OCI-LY7 (cell line): Measurements from ENCODE around the gene TBC1D10A. TPM values are rescaled to one million over a fixed set of nuclear protein-coding genes. Genes with fewer than 3 reads are reported as not detected.

ENCODE experiments used
- BruUV-seq: library from RNA; stranded (reverse); fragments of 400-500 nt; replicated peaks from 2 replicates; lab custom pipeline; 2021; lab: Mats Ljungman, UMichigan
- CTCF ChIA-PET: fragments of 300-600 bp; sonication (Branson Sonifier 250); formaldehyde crosslinking; loops from one replicate; lab custom pipeline; 2022; ENCODE audit warnings: antibody characterized with exemption; ENCODE audit not compliant: unreplicated experiment; lab: Charles Lee
- POLR2A ChIA-PET: fragments of 300-600 bp; sonication (Branson Sonifier 250); formaldehyde crosslinking; loops from one replicate; lab custom pipeline; 2022; ENCODE audit warnings: antibody characterized with exemption; lab: Charles Lee
- DNase-seq: peaks from one replicate; pipeline ENCODE4 v3.0.0-alpha.2; 2015; ENCODE audit warnings: low spot score
- H2AFZ ChIP-seq: fragments of 200-600 bp; sonication (generic), shearing (Covaris generic); 2 replicates; pipeline ENCODE4 v1.6.1; 2014; ENCODE audit warnings: mild to moderate bottlenecking, antibody characterized with exemption, low read length, moderate library complexity
- H3K27ac ChIP-seq: fragments of 200-600 bp; sonication (generic); 2 replicates; pipeline ENCODE4 v1.5.1; 2014; ENCODE audit warnings: mixed run types, low read depth, mild to moderate bottlenecking, moderate library complexity, low read length, inconsistent platforms; ENCODE audit not compliant: poor library complexity, severe bottlenecking
- H3K36me3 ChIP-seq: fragments of 200-600 bp; sonication (generic); 2 replicates; pipeline ENCODE4 v1.6.1; 2014; ENCODE audit warnings: mild to moderate bottlenecking, antibody characterized with exemption, low read length, moderate library complexity, mixed read lengths; ENCODE audit not compliant: insufficient read depth
- H3K4me1 ChIP-seq: fragments of 200-600 bp; sonication (generic); 2 replicates; pipeline ENCODE4 v1.5.1; 2014; ENCODE audit warnings: mild to moderate bottlenecking, low read length; ENCODE audit not compliant: insufficient read depth, poor library complexity, severe bottlenecking
- H3K4me2 ChIP-seq: fragments of 200-600 bp; sonication (generic); 2 replicates; pipeline ENCODE4 v1.6.1; 2014; ENCODE audit warnings: mild to moderate bottlenecking, low read length
- H3K4me3 ChIP-seq: fragments of 200-600 bp; sonication (generic); 2 replicates; pipeline ENCODE4 v1.5.1; 2014; ENCODE audit warnings: mild to moderate bottlenecking, low read depth, low read length; ENCODE audit not compliant: poor library complexity, severe bottlenecking
- H3K79me2 ChIP-seq: fragments of 200-600 bp; sonication (generic); 2 replicates; pipeline ENCODE4 v1.6.1; 2016; ENCODE audit warnings: low read depth, mild to moderate bottlenecking, low read length, moderate library complexity, mixed read lengths; ENCODE audit not compliant: insufficient read depth
- H3K9me2 ChIP-seq: fragments of 200-600 bp; sonication (generic); 2 replicates; pipeline ENCODE4 v1.6.1; 2016; ENCODE audit warnings: mild to moderate bottlenecking, low read length, mixed read lengths; ENCODE audit not compliant: insufficient read depth
- H3K9me3 ChIP-seq: fragments of 200-600 bp; sonication (generic); 2 replicates; pipeline ENCODE4 v1.6.1; 2014; ENCODE audit warnings: mild to moderate bottlenecking, mixed run types, low read length, mixed read lengths
- H4K20me1 ChIP-seq: fragments of 200-600 bp; sonication (generic); 2 replicates; pipeline ENCODE4 v1.6.1; 2014; ENCODE audit warnings: mild to moderate bottlenecking, antibody characterized with exemption, low read length, moderate library complexity, mixed read lengths; ENCODE audit not compliant: insufficient read depth
- CTCF ChIP-seq: fragments of 200-600 bp; sonication (generic); conservative IDR thresholded peaks from 2 replicates; pipeline ENCODE4 v1.5.1; 2014; ENCODE audit warnings: mild to moderate bottlenecking, antibody characterized with exemption, low read length, moderate library complexity, mixed read lengths
- EZH2phosphoT487 ChIP-seq: fragments of 200-600 bp; sonication (generic); IDR thresholded peaks from 2 replicates; pipeline ENCODE4 v1.6.1; 2018; ENCODE audit warnings: low read depth, borderline replicate concordance, mild to moderate bottlenecking, mixed run types, antibody characterized with exemption, low read length, moderate library complexity, mixed read lengths
- intact Hi-C: fragments of 100-400 bp; cut with micrococcal nuclease; formaldehyde crosslinking; loops from one replicate; pipeline ENCODE4 v1.10.0; 2022; ENCODE audit not compliant: unreplicated experiment
- total RNA-seq, 2 experiments: library from RNA; depleted of rRNA in 1 of 2; stranded (reverse); fragments of >200 nt in 1 of 2; shearing (Covaris generic) in 1 of 2; gene quantifications; 2 replicates each; pipeline ENCODE4 v1.2.3, GENCODE V29; 2014 to 2022

TBC1D10A gene
- total RNA-seq, 2 experiments from 2014 or later, result 15.1 to 16.2 TPM

GRCh38 chr22:30285846-30286200 is 40.9 kb downstream of the TBC1D10A start:
- ChIA-PET POLR2A (interaction anchor here (0.6 kb wide), 1 partner anchor 16 kb away, joined by 4 read pairs; no protein-coding TSS in a partner anchor), CTCF (interaction anchor here (0.6 to 0.7 kb wide), 2 partner anchors 71 to 105 kb away, joined by 3 to 4 read pairs; partner anchors contain the start of genes CCDC157 and SF3A1)
- no peak overlapping the region for H3K4me3 ChIP-seq
- no peaks in the 10 kb centered on the region for H3K36me3 ChIP-seq
- no peaks in the 10 kb centered on the region for H3K9me2 ChIP-seq
- no peaks in the 10 kb centered on the region for H3K9me3 ChIP-seq
- no peak overlapping the region for H3K4me2 ChIP-seq
- TF ChIP-seq EZH2phosphoT487, result no peak
- TF ChIP-seq CTCF, result no peak
- no peaks in the 10 kb centered on the region for H4K20me1 ChIP-seq
- H3K27ac ChIP-seq, result no peak overlapping the region
- no TSS peak for BruUV-seq
- no peak for DNase-seq
- intact Hi-C loops, result loop anchor here (10.0 kb wide), 1 partner anchor 199 kb away; no protein-coding TSS in a partner anchor
- H3K4me1 ChIP-seq, result peaks cover 24% of the 10 kb centered on the region
- no peaks in the 10 kb centered on the region for H3K79me2 ChIP-seq
- no peak overlapping the region for H2AFZ ChIP-seq

DNA sequence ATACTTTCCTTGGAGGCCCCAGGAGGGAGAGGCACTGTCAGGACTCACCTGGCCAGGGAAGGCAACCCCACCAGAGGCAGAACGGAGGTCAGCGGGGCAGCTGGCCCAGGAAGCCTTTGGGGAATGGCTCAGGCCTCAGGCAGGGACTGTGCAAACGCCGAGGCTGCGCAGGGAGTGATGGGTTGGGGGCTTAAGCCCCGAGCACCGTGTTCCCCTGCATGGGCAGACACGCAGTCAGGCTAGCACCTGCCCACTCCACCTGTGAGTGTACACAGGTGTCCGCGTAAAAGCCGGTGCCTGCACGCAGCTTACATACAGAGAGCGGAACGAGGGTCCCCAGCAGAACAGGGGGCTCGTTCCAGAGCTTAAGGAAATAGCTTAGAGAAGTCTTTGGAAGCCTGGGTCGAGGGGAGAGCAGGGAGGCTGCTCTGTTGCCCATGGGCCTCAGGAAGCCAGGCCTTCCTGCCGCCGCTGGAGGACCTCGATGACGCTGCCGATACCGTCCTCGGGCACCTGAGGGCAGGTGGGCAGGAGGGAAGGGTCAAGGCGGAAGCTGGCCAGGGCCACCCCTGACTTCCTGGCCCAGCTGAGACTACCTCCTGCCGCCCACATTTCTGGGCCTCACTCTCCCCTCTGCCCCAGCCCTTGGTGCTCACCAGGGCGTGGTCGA is 41.4 kb downstream of the TBC1D10A start:
- Histone ChIP-seq H2AFZ (no peak overlapping the region), H3K9me2 (no peaks in the 10 kb centered on the region), H4K20me1 (no peaks in the 10 kb centered on the region), H3K4me3 (no peak overlapping the region), H3K79me2 (no peaks in the 10 kb centered on the region), H3K27ac (no peak overlapping the region), H3K9me3 (no peaks in the 10 kb centered on the region), H3K4me2 (no peak overlapping the region), H3K36me3 (no peaks in the 10 kb centered on the region), H3K4me1 (peaks cover 19% of the 10 kb centered on the region)
- BruUV-seq, result no TSS peak
- POLR2A ChIA-PET, result no interaction called here
- no peak for TF ChIP-seq CTCF
- TF ChIP-seq EZH2phosphoT487, result no peak
- CTCF ChIA-PET, result interaction anchor here (0.6 kb wide), 1 partner anchor 105 kb away, joined by 4 read pairs; no protein-coding TSS in a partner anchor
- DNase-seq, result no peak
- intact Hi-C loops, result loop anchor here (10.0 kb wide), 1 partner anchor 199 kb away; no protein-coding TSS in a partner anchor

DNA sequence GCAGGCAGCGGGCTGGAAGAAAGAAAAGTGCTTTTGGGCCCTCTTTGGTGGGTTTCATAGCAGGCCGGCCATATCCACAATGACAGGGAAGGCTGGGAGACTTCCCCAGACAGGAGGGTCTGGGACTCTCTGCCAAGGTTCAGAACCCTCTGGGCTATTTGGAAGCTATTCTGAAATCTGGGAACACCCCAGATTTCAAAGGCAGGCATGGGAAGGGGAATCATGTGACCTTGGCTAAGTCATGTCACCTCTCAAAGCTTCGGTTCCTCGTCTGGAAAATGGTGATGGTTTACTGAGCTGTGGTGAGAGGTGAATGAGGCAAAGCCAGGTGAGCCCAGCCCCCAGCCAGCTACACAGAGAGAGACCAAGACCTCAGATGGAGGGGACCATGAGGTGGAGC is 42.1 kb downstream of the TBC1D10A start:
- H3K36me3 ChIP-seq, result no peaks in the 10 kb centered on the region
- no peaks in the 10 kb centered on the region for H3K9me2 ChIP-seq
- H3K4me3 ChIP-seq, result no peak overlapping the region
- no peaks in the 10 kb centered on the region for H3K9me3 ChIP-seq
- H4K20me1 ChIP-seq, result no peaks in the 10 kb centered on the region
- no peaks in the 10 kb centered on the region for H3K79me2 ChIP-seq
- CTCF ChIA-PET, result no interaction called here
- no peak overlapping the region for H2AFZ ChIP-seq
- H3K4me2 ChIP-seq, result no peak overlapping the region
- TF ChIP-seq CTCF (no peak), EZH2phosphoT487 (no peak)
- POLR2A ChIA-PET, result no interaction called here
- H3K4me1 ChIP-seq, result peaks cover 13% of the 10 kb centered on the region
- H3K27ac ChIP-seq, result no peak overlapping the region
- intact Hi-C loops, result loop anchor here (10.0 kb wide), 1 partner anchor 200 kb away; no protein-coding TSS in a partner anchor
- no TSS peak for BruUV-seq
- no peak for DNase-seq
